CD4-positive, alpha-beta T cell (primary cell): Measurements from ENCODE around the gene EPM2AIP1. TPM values are rescaled to one million over a fixed set of nuclear protein-coding genes. Genes with fewer than 3 reads are reported as not detected.
A peak's percentile ranks its signal among the peaks of the same experiment; 100 is the strongest.

Experiments
- ATAC-seq: fragments of 200-7000 bp; cut with Tn5 transposase; one replicate; pipeline ENCODE4 v1.10.0; 2022; ENCODE audit warnings: mild to moderate bottlenecking; ENCODE audit not compliant: poor library complexity
- CTCF ChIA-PET: fragments of 350-600 bp; sonication (Branson Sonifier 250); formaldehyde crosslinking; loops from one replicate; lab custom pipeline; 2021; ENCODE audit warnings: antibody characterized with exemption, inconsistent platforms; lab: Charles Lee
- POLR2A ChIA-PET: fragments of 350-600 bp; sonication (Branson Sonifier 250); formaldehyde crosslinking; loops from one replicate; lab custom pipeline; 2021; ENCODE audit warnings: antibody characterized with exemption, inconsistent platforms; lab: Charles Lee
- DNase-seq, 14 experiments: peaks; one replicate each; pipeline ENCODE4 v3.0.0-alpha.2; 2013 to 2020; ENCODE audit warnings: mixed read lengths in 2 of 14
- H3K27ac ChIP-seq, 2 donors: one replicate each; pipeline versions ENCODE4 v1.5.1 to v1.7.0; 2013; ENCODE audit warnings: low read length in 2 of 2, low read depth in 1 of 2, mild to moderate bottlenecking in 1 of 2
- H3K27me3 ChIP-seq, 2 experiments: 1 replicate in 1 of 2; 2 replicates in 1 of 2; pipeline versions ENCODE4 v1.6.1 to v1.7.0; 2013; ENCODE audit warnings: low read length in 2 of 2, control low read depth in 1 of 2, mild to moderate bottlenecking in 1 of 2, moderate library complexity in 1 of 2; ENCODE audit not compliant: insufficient read depth in 2 of 2, control insufficient read depth in 1 of 2
- H3K36me3 ChIP-seq: one replicate; pipeline ENCODE4 v1.6.1; 2013; ENCODE audit warnings: low read length, control low read depth; ENCODE audit not compliant: insufficient read depth
- H3K4me1 ChIP-seq: one replicate; pipeline ENCODE4 v1.6.1; 2013; ENCODE audit warnings: low read length, control low read depth; ENCODE audit not compliant: insufficient read depth
- H3K4me3 ChIP-seq: one replicate; pipeline ENCODE4 v1.5.1; 2013; ENCODE audit warnings: mild to moderate bottlenecking, low read length, moderate library complexity
- H3K9me3 ChIP-seq, 2 experiments: 1 replicate in 1 of 2; 2 replicates in 1 of 2; pipeline versions ENCODE4 v1.6.1 to v1.7.0; 2013; ENCODE audit warnings: low read length in 2 of 2, mild to moderate bottlenecking in 2 of 2, control low read depth in 1 of 2, moderate library complexity in 1 of 2; ENCODE audit not compliant: control insufficient read depth in 1 of 2, insufficient read depth in 1 of 2
- H3K27ac Mint-ChIP-seq: one replicate; pipeline ENCODE4 v1.8.0; 2020; ENCODE audit warnings: mixed read lengths
- H3K27me3 Mint-ChIP-seq: one replicate; pipeline ENCODE4 v1.8.0; 2021; ENCODE audit warnings: mixed read lengths
- H3K36me3 Mint-ChIP-seq: one replicate; pipeline ENCODE4 v1.8.0; 2021; ENCODE audit warnings: low read depth, mixed read lengths
- H3K4me1 Mint-ChIP-seq: one replicate; pipeline ENCODE4 v1.8.0; 2021; ENCODE audit warnings: low read depth, mixed read lengths
- H3K4me3 Mint-ChIP-seq: one replicate; pipeline ENCODE4 v1.8.0; 2020; ENCODE audit warnings: mild to moderate bottlenecking, mixed read lengths
- H3K9me3 Mint-ChIP-seq: one replicate; pipeline ENCODE4 v1.8.0; 2020; ENCODE audit warnings: mixed read lengths
- intact Hi-C, 2 experiments: fragments of 100-400 bp; cut with DNase I in 1 of 2; cut with micrococcal nuclease in 1 of 2; formaldehyde crosslinking; loops; one replicate each; pipeline versions ENCODE4 v1.15.1 to v1.9.0; 2023 to 2025; cut with DNase I, micrococcal nuclease
- total RNA-seq, 174 experiments: library from RNA in 2 of 174; stranded (reverse) in 2 of 174; gene quantifications; one replicate each; pipeline ENCODE4 v1.2.3 and lab custom pipeline; 2021 to 2026
- TF ChIP-seq, protein P1 (sequence below): fragments of 200-600 bp; IDR thresholded peaks from one replicate; pipeline ENCODE4 v1.8.0; 2022; ENCODE audit warnings: antibody characterized with exemption, mild to moderate bottlenecking

Gene EPM2AIP1
- total RNA-seq, 2 experiments from 2014 or later: 27.7 to 29.5 TPM

DNA sequence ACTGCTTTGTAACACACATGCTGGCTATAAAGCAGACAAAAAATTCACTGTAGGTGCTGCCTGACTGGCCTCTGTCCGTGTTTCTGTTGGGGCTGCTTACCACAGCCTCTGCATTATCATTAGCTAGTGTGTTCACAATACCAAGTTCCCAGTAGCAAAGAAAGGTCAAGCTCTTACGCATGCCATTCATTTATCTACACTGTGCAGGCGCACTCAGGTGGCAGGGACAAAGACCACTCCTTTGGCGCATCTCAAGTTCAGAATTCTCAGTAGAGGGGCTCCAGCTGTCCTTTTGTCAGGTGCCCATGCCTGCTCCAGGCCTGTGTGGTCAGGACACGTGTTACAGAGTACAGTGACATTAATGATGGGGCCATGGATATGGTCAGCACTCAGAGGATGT lies 22.7 kb upstream of the EPM2AIP1 start:
- Histone ChIP-seq H3K36me3 (peaks cover 77% of the 10 kb centered on the region), H3K27ac (no peak overlapping the region), H3K9me3 (no peaks in the 10 kb centered on the region), H3K4me1 (no peaks in the 10 kb centered on the region), H3K4me3 (no peak overlapping the region), H3K27me3 (no peaks in the 10 kb centered on the region)
- H3K4me3 Mint-ChIP-seq: no peak overlapping the region
- intact Hi-C loops: no loop called here
- DNase-seq (no peak), ATAC-seq (no peak)
- H3K4me1 Mint-ChIP-seq: no peaks in the 10 kb centered on the region
- no peak overlapping the region for H3K27ac Mint-ChIP-seq
- no peaks in the 10 kb centered on the region for H3K9me3 Mint-ChIP-seq
- TF ChIP-seq, protein P1, sequence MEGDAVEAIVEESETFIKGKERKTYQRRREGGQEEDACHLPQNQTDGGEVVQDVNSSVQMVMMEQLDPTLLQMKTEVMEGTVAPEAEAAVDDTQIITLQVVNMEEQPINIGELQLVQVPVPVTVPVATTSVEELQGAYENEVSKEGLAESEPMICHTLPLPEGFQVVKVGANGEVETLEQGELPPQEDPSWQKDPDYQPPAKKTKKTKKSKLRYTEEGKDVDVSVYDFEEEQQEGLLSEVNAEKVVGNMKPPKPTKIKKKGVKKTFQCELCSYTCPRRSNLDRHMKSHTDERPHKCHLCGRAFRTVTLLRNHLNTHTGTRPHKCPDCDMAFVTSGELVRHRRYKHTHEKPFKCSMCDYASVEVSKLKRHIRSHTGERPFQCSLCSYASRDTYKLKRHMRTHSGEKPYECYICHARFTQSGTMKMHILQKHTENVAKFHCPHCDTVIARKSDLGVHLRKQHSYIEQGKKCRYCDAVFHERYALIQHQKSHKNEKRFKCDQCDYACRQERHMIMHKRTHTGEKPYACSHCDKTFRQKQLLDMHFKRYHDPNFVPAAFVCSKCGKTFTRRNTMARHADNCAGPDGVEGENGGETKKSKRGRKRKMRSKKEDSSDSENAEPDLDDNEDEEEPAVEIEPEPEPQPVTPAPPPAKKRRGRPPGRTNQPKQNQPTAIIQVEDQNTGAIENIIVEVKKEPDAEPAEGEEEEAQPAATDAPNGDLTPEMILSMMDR: no peak
- peaks cover 89% of the 10 kb centered on the region for H3K36me3 Mint-ChIP-seq
- CTCF ChIA-PET: interaction anchor here (1.8 kb wide), 1 partner anchor 10 kb away, joined by 4 read pairs; no protein-coding TSS in a partner anchor
- no peaks in the 10 kb centered on the region for H3K27me3 Mint-ChIP-seq
- POLR2A ChIA-PET: no interaction called here

DNA sequence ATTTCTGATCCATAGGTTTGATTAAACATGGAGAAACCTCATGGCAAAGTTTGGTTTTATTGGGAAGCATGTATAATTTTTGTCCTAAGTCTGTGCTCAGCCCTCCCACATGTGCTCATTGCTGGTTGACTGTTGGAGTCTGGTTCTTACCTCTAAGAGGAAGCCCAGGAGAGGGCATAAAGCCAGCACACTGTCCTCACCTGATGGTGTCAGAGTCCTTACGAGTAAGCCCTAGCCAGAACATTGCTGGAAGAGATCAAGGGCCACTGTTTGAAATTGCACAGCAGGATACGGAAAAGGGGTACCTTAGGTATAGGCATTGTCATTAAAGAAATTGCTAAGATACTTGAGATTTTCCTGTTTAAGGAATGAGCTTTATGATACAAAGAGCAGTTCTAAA lies 21.7 kb upstream of the EPM2AIP1 start:
- DNase-seq: no peak
- Mint-ChIP-seq H3K4me1 (no peaks in the 10 kb centered on the region), H3K27ac (no peak overlapping the region), H3K27me3 (no peaks in the 10 kb centered on the region), H3K4me3 (no peak overlapping the region), H3K9me3 (no peaks in the 10 kb centered on the region), H3K36me3 (peaks cover 80% of the 10 kb centered on the region)
- ChIA-PET CTCF (interaction anchor here (1.8 kb wide), 1 partner anchor 11 kb away, joined by 4 read pairs; no protein-coding TSS in a partner anchor), POLR2A (no interaction called here)
- intact Hi-C loops: no loop called here
- ATAC-seq: no peak
- Histone ChIP-seq H3K9me3 (no peaks in the 10 kb centered on the region), H3K4me1 (no peaks in the 10 kb centered on the region), H3K36me3 (peaks cover 69% of the 10 kb centered on the region), H3K4me3 (no peak overlapping the region), H3K27me3 (no peaks in the 10 kb centered on the region), H3K27ac (no peak overlapping the region)
- TF ChIP-seq, protein P1: no peak

- peaks cover 34% of the 10 kb centered on the region for H3K4me1 Mint-ChIP-seq
- TF ChIP-seq, protein P1: no peak
- peaks cover 34% of the 10 kb centered on the region for H3K4me1 ChIP-seq
Observed at GRCh38 chr3:36993326-36994283, 674 bp upstream of the EPM2AIP1 start, which contains the start of gene MLH1. Gene MLH1 (plus strand): TSS chr3:36993518. CDS start chr3:36993548, 30 bp downstream.

More at GRCh38 chr3:36993326-36994283, 674 bp upstream of the EPM2AIP1 start, which contains the start of gene MLH1:
- no peak within 1 kb of the TSS for H3K27ac Mint-ChIP-seq
- peak in 13 of 14 experiments; percentile 91 to 100 (median 97) for DNase-seq
- peak within 1 kb of the TSS; percentile 98 to 99 for H3K27ac ChIP-seq
- ChIA-PET CTCF (interaction anchor here (0.8 to 4.5 kb wide), 6 partner anchors 24 to 125 kb away, joined by 3 to 20 read pairs (median 5); no protein-coding TSS in a partner anchor), POLR2A (interaction anchor here (0.6 to 4.0 kb wide), 32 partner anchors 8 to 1528 kb away, joined by 3 to 67 read pairs (median 4); partner anchors contain the start of genes DLEC1, OXSR1 and TRANK1)
- peaks cover 31% of the 10 kb centered on the region for H3K36me3 ChIP-seq
- no peaks in the 10 kb centered on the region for H3K9me3 Mint-ChIP-seq
- H3K27me3 ChIP-seq: no peaks in the 10 kb centered on the region
- intact Hi-C loops: loop anchor here (2.0 to 10.0 kb wide), 3 partner anchors 81 to 1141 kb away; partner anchors contain the start of genes ACAA1 (in 1 of the 2) and MYD88 (in 1 of the 2)
- no peaks in the 10 kb centered on the region for H3K27me3 Mint-ChIP-seq
- peak; percentile 82 for ATAC-seq
- H3K9me3 ChIP-seq: no peaks in the 10 kb centered on the region
- peaks cover 45% of the 10 kb centered on the region for H3K36me3 Mint-ChIP-seq
- peak within 1 kb of the TSS; percentile 71 for H3K4me3 ChIP-seq
- H3K4me3 Mint-ChIP-seq: no peak within 1 kb of the TSS
